Keratinocyte (primary cell): ENCODE results near the gene DNAJC7. TPM values are rescaled to one million over a fixed set of nuclear protein-coding genes. Genes with fewer than 3 reads are reported as not detected.
A peak's percentile ranks its signal among the peaks of the same experiment; 100 is the strongest.

Experiments
- DNase-seq: peaks from one replicate; pipeline ENCODE4 v3.0.0-alpha.2; 2011; ENCODE audit warnings: low read depth, missing footprints, low spot score
- FAIRE-seq: peaks from 2 replicates; lab custom pipeline; 2011; peaks lifted over from hg19 to GRCh38; lab: Jason Lieb, UNC
- H2AFZ ChIP-seq: 2 replicates; pipeline ENCODE4 v1.6.0; 2012; ENCODE audit warnings: low read length, control low read depth, inconsistent platforms; ENCODE audit not compliant: control insufficient read depth
- H3K27ac ChIP-seq: 2 replicates; pipeline ENCODE4 v1.5.1; 2011; ENCODE audit warnings: low read length; ENCODE audit not compliant: control insufficient read depth, insufficient read depth
- H3K27me3 ChIP-seq: 3 replicates; pipeline ENCODE4 v1.6.0; 2011; ENCODE audit warnings: low read length; ENCODE audit not compliant: control insufficient read depth, insufficient read depth; ENCODE audit errors: extremely low read depth
- H3K36me3 ChIP-seq, 2 experiments: 2 replicates in 1 of 2; 3 replicates in 1 of 2; pipeline ENCODE4 v1.5.1; 2011; ENCODE audit warnings: low read length in 2 of 2, mild to moderate bottlenecking in 1 of 2; ENCODE audit not compliant: control insufficient read depth in 2 of 2, insufficient read depth in 2 of 2; ENCODE audit errors: extremely low read depth in 1 of 2
- H3K4me1 ChIP-seq: 3 replicates; pipeline ENCODE4 v1.5.1; 2011; ENCODE audit warnings: low read length; ENCODE audit not compliant: control insufficient read depth, insufficient read depth; ENCODE audit errors: extremely low read depth
- H3K4me2 ChIP-seq: 3 replicates; pipeline ENCODE4 v1.6.0; 2011; ENCODE audit warnings: low read depth, low read length; ENCODE audit not compliant: control insufficient read depth, insufficient read depth; ENCODE audit errors: extremely low read depth
- H3K4me3 ChIP-seq, 3 experiments: fragments of 200-600 bp in 1 of 3; sonication (generic) in 1 of 3; 2 replicates in 2 of 3; 3 replicates in 1 of 3; pipeline ENCODE4 v1.5.1; 2011 to 2016; ENCODE audit warnings: low read length in 3 of 3, mild to moderate bottlenecking in 3 of 3, control low read depth in 2 of 3, inconsistent platforms in 1 of 3, low read depth in 1 of 3, mixed read lengths in 1 of 3, mixed run types in 1 of 3, moderate library complexity in 1 of 3; ENCODE audit not compliant: control insufficient read depth in 2 of 3, insufficient read depth in 2 of 3; ENCODE audit errors: extremely low read depth in 1 of 3
- H3K79me2 ChIP-seq: 2 replicates; pipeline ENCODE4 v1.6.0; 2012; ENCODE audit warnings: low read length; ENCODE audit not compliant: control insufficient read depth, insufficient read depth
- H3K9ac ChIP-seq: 3 replicates; pipeline ENCODE4 v1.6.0; 2011; ENCODE audit warnings: low read length; ENCODE audit not compliant: control insufficient read depth, insufficient read depth; ENCODE audit errors: extremely low read depth
- H3K9me1 ChIP-seq: 3 replicates; pipeline ENCODE4 v1.6.0; 2011; ENCODE audit warnings: low read length; ENCODE audit not compliant: control insufficient read depth, insufficient read depth; ENCODE audit errors: extremely low read depth
- H3K9me3 ChIP-seq: 2 replicates; pipeline ENCODE4 v1.5.1; 2012; ENCODE audit warnings: low read depth, low read length; ENCODE audit not compliant: control insufficient read depth
- H4K20me1 ChIP-seq: 3 replicates; pipeline ENCODE4 v1.6.0; 2011; ENCODE audit warnings: low read length; ENCODE audit not compliant: control insufficient read depth, insufficient read depth; ENCODE audit errors: extremely low read depth
- CTCF ChIP-seq, 3 experiments: IDR thresholded peaks in 1 of 3; conservative IDR thresholded peaks in 1 of 3; optimal IDR thresholded peaks in 1 of 3; 2 replicates in 2 of 3; 3 replicates in 1 of 3; pipeline versions ENCODE3 to v1.5.1; 2011; ENCODE audit warnings: low read length in 3 of 3, mild to moderate bottlenecking in 3 of 3, moderate library complexity in 2 of 3, control low read depth in 1 of 3, inconsistent platforms in 1 of 3; ENCODE audit not compliant: insufficient read depth in 2 of 3; ENCODE audit errors: extremely low read depth in 1 of 3
- EZH2 ChIP-seq: IDR thresholded peaks from one replicate; pipeline ENCODE4 v1.6.1; 2012; ENCODE audit warnings: inconsistent platforms, mild to moderate bottlenecking, low read length, moderate library complexity
- dilution Hi-C: fragments of 300-500 bp; cut with MboI; formaldehyde crosslinking; loops from one replicate; pipeline ENCODE4 v1.7.0; 2020; ENCODE audit warnings: low sequenced_read_pairs; ENCODE audit not compliant: extremely low pct_ligation_motif_present
- polyA plus RNA-seq, 5 experiments: library from polyadenylated mRNA; depleted of rRNA in 3 of 5; stranded (reverse) in 3 of 5; stranded (forward) in 1 of 5; unstranded in 1 of 5; fragments of >200 nt; gene quantifications; 1 replicate in 1 of 5; 2 replicates in 3 of 5; 3 replicates in 1 of 5; pipeline versions ENCODE4 v1.2.1 to v1.2.3, GENCODE V29; 2011 to 2012; ENCODE audit warnings: missing spikeins in 2 of 5, low read depth in 1 of 5, low replicate concordance in 1 of 5

The DNAJC7 gene
- polyA plus RNA-seq, 1 donor (not counting 4 experiments of a cell fraction or from before 2014, with no cell fraction given), result 82.5 TPM

GRCh38 chr17:41930009-41930832 lies 87.0 kb downstream of the DNAJC7 start, which contains the start of gene ODAD4:
ODAD4 (plus strand) TSS chr17:41930617; CDS start chr17:41930724, 107 bp downstream.
- dilution Hi-C loops, result no loop called here
- H3K4me2 ChIP-seq, result peak within 1 kb of the TSS; percentile 95

GRCh38 chr17:41928693-41929251 lies 88.5 kb downstream of the DNAJC7 start:
- Histone ChIP-seq H3K4me3 (no peak overlapping the region), H3K27me3 (no peaks in the 10 kb centered on the region), H3K4me2 (peak overlapping the region; percentile 95), H3K9me1 (no peaks in the 10 kb centered on the region), H3K9ac (no peak overlapping the region), H3K79me2 (no peaks in the 10 kb centered on the region), H3K27ac (no peak overlapping the region), H3K36me3 (no peaks in the 10 kb centered on the region), H4K20me1 (no peaks in the 10 kb centered on the region), H2AFZ (no peak overlapping the region), H3K4me1 (peaks cover 9% of the 10 kb centered on the region), H3K9me3 (no peaks in the 10 kb centered on the region)
- FAIRE-seq (no peak), DNase-seq (no peak)
- TF ChIP-seq EZH2, result no peak
- TF ChIP-seq CTCF (optimal IDR thresholded peaks at IDR 0.05 in 1 of 3, IDR thresholded peaks at IDR 0.05 in 1 of 3, conservative IDR thresholded peaks at IDR 0.05 in 1 of 3; ENCODE audit: extremely low read depth in 1 of 3, insufficient read depth in 2 of 3, low read length in 3 of 3), result no peak
- dilution Hi-C loops, result no loop called here

More at GRCh38 chr17:41930009-41930832, 87.0 kb downstream of the DNAJC7 start, which contains the start of gene ODAD4:
- H3K79me2 ChIP-seq, result no peaks in the 10 kb centered on the region
- peak; percentile 48 to 64 (median 61) for TF ChIP-seq CTCF (optimal IDR thresholded peaks at IDR 0.05 in 1 of 3, IDR thresholded peaks at IDR 0.05 in 1 of 3, conservative IDR thresholded peaks at IDR 0.05 in 1 of 3; ENCODE audit: extremely low read depth in 1 of 3, insufficient read depth in 2 of 3, low read length in 3 of 3)
- TF ChIP-seq EZH2, result no peak
- peaks cover 9% of the 10 kb centered on the region for H3K4me1 ChIP-seq
- FAIRE-seq (peak; percentile 23), DNase-seq (peak; percentile 54)
- H3K4me3 ChIP-seq, result peak within 1 kb of the TSS; percentile 53 to 88 (median 78)
- H4K20me1 ChIP-seq, result no peaks in the 10 kb centered on the region
- no peaks in the 10 kb centered on the region for H3K36me3 ChIP-seq
- H3K9me1 ChIP-seq, result no peaks in the 10 kb centered on the region
- peak within 1 kb of the TSS; percentile 72 for H3K27ac ChIP-seq
- peak within 1 kb of the TSS; percentile 98 for H2AFZ ChIP-seq
- H3K9me3 ChIP-seq, result no peaks in the 10 kb centered on the region
- no peaks in the 10 kb centered on the region for H3K27me3 ChIP-seq
- H3K9ac ChIP-seq, result peak within 1 kb of the TSS; percentile 67

Other genes with a start within 250 kb of the DNAJC7 start
- gene JUP, start 230.7 kb downstream of the DNAJC7 start, polyA plus RNA-seq, result 152 to 261 TPM (median 192 TPM) in 3 replicates
- 4.2 to 8.4 TPM (median 5.9 TPM) in 3 replicates for gene P3H4, start 205.5 kb downstream of the DNAJC7 start, polyA plus RNA-seq
- gene FKBP10, start 204.4 kb downstream of the DNAJC7 start, polyA plus RNA-seq, result 0.37 to 0.73 TPM (median 0.38 TPM) in 3 replicates
- 83.4 to 109 TPM (median 92.7 TPM) in 3 replicates for gene NT5C3B, start 181.2 kb downstream of the DNAJC7 start, polyA plus RNA-seq
- 0.06 to 0.21 TPM (median 0.19 TPM) in 3 replicates for gene KLHL10, start 179.6 kb downstream of the DNAJC7 start, polyA plus RNA-seq
- gene KLHL11, start 152.0 kb downstream of the DNAJC7 start, polyA plus RNA-seq, result 4.7 to 6.7 TPM (median 5.2 TPM) in 3 replicates
- 310 to 444 TPM (median 363 TPM) in 3 replicates for gene ACLY, start 98.5 kb downstream of the DNAJC7 start, polyA plus RNA-seq
- gene ODAD4, start 86.8 kb downstream of the DNAJC7 start, polyA plus RNA-seq, result 0.07 to 0.20 TPM (median 0.17 TPM) in 3 replicates
- gene CNP, start 50.6 kb downstream of the DNAJC7 start, polyA plus RNA-seq, result 32.4 to 37.8 TPM (median 37.2 TPM) in 3 replicates
- 24.7 to 35.2 TPM (median 26.3 TPM) in 3 replicates for gene NKIRAS2, start 2.7 kb upstream of the DNAJC7 start, polyA plus RNA-seq
- gene C17orf113, start 33.2 kb upstream of the DNAJC7 start, polyA plus RNA-seq, result 0.06 to 0.26 TPM (median 0.12 TPM) in 3 replicates
- gene ZNF385C, start 81.0 kb upstream of the DNAJC7 start, polyA plus RNA-seq, result 0.03 to 0.13 TPM (median 0.09 TPM) in 3 replicates
- gene DHX58, start 95.3 kb upstream of the DNAJC7 start, polyA plus RNA-seq, result 5.2 to 8.8 TPM (median 6.1 TPM) in 3 replicates
- gene KAT2A, start 103.9 kb upstream of the DNAJC7 start, polyA plus RNA-seq, result 26.1 to 42.0 TPM (median 28.2 TPM) in 3 replicates
- 0.03 TPM in 1 of 3 replicates, not detected in the others for gene HSPB9, start 105.4 kb upstream of the DNAJC7 start, polyA plus RNA-seq
- gene RAB5C, start 137.6 kb upstream of the DNAJC7 start, polyA plus RNA-seq, result 162 to 205 TPM (median 190 TPM) in 3 replicates
- gene KCNH4, start 163.7 kb upstream of the DNAJC7 start, polyA plus RNA-seq, result not detected in 3 replicates
- not detected in 3 replicates for gene HCRT, start 168.0 kb upstream of the DNAJC7 start, polyA plus RNA-seq
- gene GHDC, start 177.1 kb upstream of the DNAJC7 start, polyA plus RNA-seq, result 2.7 to 4.7 TPM (median 4.4 TPM) in 3 replicates